ENCODE measurements around the gene BCL11B. TPM values are rescaled to one million over a fixed set of nuclear protein-coding genes. Genes with fewer than 3 reads are reported as not detected.

The BCL11B gene
- total and polyA plus RNA-seq, 9 of the 15 experiments (the other 6 are each of a cell fraction or from before 2014, with no cell fraction given), result 0.09 TPM; not detected in 8

DNA sequence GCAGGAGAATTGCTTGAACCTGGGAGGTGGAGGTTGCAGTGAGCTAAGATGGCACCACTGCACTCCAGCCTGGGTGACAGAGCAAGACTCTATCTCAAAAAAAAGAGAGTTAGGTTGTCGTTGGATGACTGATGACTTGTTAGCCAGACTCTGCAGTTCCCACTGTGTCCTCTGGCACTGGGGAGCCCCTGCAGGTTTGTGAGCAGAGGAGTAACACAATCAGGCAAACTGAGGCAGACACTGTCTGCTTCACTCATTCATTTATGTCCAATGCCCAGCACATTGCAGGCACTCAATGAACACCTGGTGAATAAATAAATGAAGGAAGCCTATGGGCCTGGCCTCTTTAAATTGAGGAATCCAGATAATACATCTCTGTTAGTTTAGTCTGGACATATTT, 41.2 kb upstream of the BCL11B start (continued):
- TF ChIP-seq, protein P1, sequence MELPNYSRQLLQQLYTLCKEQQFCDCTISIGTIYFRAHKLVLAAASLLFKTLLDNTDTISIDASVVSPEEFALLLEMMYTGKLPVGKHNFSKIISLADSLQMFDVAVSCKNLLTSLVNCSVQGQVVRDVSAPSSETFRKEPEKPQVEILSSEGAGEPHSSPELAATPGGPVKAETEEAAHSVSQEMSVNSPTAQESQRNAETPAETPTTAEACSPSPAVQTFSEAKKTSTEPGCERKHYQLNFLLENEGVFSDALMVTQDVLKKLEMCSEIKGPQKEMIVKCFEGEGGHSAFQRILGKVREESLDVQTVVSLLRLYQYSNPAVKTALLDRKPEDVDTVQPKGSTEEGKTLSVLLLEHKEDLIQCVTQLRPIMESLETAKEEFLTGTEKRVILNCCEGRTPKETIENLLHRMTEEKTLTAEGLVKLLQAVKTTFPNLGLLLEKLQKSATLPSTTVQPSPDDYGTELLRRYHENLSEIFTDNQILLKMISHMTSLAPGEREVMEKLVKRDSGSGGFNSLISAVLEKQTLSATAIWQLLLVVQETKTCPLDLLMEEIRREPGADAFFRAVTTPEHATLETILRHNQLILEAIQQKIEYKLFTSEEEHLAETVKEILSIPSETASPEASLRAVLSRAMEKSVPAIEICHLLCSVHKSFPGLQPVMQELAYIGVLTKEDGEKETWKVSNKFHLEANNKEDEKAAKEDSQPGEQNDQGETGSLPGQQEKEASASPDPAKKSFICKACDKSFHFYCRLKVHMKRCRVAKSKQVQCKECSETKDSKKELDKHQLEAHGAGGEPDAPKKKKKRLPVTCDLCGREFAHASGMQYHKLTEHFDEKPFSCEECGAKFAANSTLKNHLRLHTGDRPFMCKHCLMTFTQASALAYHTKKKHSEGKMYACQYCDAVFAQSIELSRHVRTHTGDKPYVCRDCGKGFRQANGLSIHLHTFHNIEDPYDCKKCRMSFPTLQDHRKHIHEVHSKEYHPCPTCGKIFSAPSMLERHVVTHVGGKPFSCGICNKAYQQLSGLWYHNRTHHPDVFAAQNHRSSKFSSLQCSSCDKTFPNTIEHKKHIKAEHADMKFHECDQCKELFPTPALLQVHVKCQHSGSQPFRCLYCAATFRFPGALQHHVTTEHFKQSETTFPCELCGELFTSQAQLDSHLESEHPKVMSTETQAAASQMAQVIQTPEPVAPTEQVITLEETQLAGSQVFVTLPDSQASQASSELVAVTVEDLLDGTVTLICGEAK (IDR thresholded peaks at IDR 0.05), result no peak
- TF ChIP-seq, protein P1 (CRISPR knock-in tag; IDR thresholded peaks at IDR 0.05), result no peak
- TF ChIP-seq FOSL1 (tag; conservative IDR thresholded peaks at IDR 0.05), result no peak
